Gastrocnemius medialis (tissue), 4 donors: ENCODE measurements around the gene ARVCF. TPM values are rescaled to one million over a fixed set of nuclear protein-coding genes. Genes with fewer than 3 reads are reported as not detected.

Source experiments
- ATAC-seq, 2 donors: fragments of 150-250 bp; one replicate each; pipeline ENCODE4 v1.9.1; 2016
- DNase-seq, 2 donors: peaks; one replicate each; pipeline ENCODE4 v3.0.0-alpha.2; 2019
- H3K27ac ChIP-seq, 4 donors: fragments of 200-600 bp; sonication (generic); 1 replicate in 1 of 4; 2 replicates in 3 of 4; pipeline ENCODE4 v1.5.1; 2016 to 2018; ENCODE audit warnings: mild to moderate bottlenecking in 2 of 4, moderate library complexity in 1 of 4
- H3K27me3 ChIP-seq, 3 donors: fragments of 200-600 bp; sonication (generic) in 2 of 3; 1 replicate in 1 of 3; 2 replicates in 2 of 3; pipeline versions ENCODE4 v1.5.1 to v1.6.0; 2016 to 2019; ENCODE audit warnings: mild to moderate bottlenecking in 1 of 3, moderate library complexity in 1 of 3
- H3K36me3 ChIP-seq, 2 donors: fragments of 200-600 bp; sonication (generic) in 1 of 2; one replicate each; pipeline ENCODE4 v1.5.1; 2017 to 2018
- H3K4me1 ChIP-seq, 2 donors: fragments of 200-600 bp; sonication (generic) in 1 of 2; one replicate each; pipeline ENCODE4 v1.5.1; 2016 to 2017; ENCODE audit warnings: mild to moderate bottlenecking in 2 of 2
- H3K4me3 ChIP-seq, 4 donors: fragments of 200-600 bp; sonication (generic) in 3 of 4; 1 replicate in 1 of 4; 2 replicates in 3 of 4; pipeline ENCODE4 v1.5.1; 2016 to 2019; ENCODE audit warnings: mild to moderate bottlenecking in 2 of 4
- H3K9me3 ChIP-seq, 3 donors: fragments of 200-600 bp; sonication (generic) in 2 of 3; 1 replicate in 1 of 3; 2 replicates in 2 of 3; pipeline ENCODE4 v1.5.1; 2016 to 2019
- POLR2A ChIP-seq, 2 donors: fragments of 450-650 bp; IDR thresholded peaks; one replicate each; pipeline ENCODE4 v1.6.1; 2017; ENCODE audit warnings: antibody characterized with exemption in 2 of 2, mild to moderate bottlenecking in 2 of 2, moderate library complexity in 2 of 2
- in situ Hi-C, 4 donors: fragments of 200-750 bp; cut with MboI; loops; one replicate each; pipeline versions ENCODE4 v1.15.0 to v1.8.0; 2017; ENCODE audit warnings: low sequenced_read_pairs in 4 of 4
- intact Hi-C: fragments of 100-400 bp; cut with DNase I; formaldehyde crosslinking; loops from one replicate; pipeline ENCODE4 v1.15.1; 2023; ENCODE audit warnings: low total_unique reads
- total RNA-seq, 4 donors: library from RNA; depleted of rRNA; stranded (reverse); fragments of >200 nt; gene quantifications; one replicate each; pipeline versions ENCODE4 v1.1.0 to v1.2.3, GENCODE V29; 2016
- TF ChIP-seq, protein P1 (sequence below), 5 experiments: fragments of 450-650 bp in 3 of 5; fragments of 200-600 bp in 2 of 5; sonication (generic) in 2 of 5; IDR thresholded peaks in 4 of 5; conservative IDR thresholded peaks in 1 of 5; 1 replicate in 4 of 5; 2 replicates in 1 of 5; pipeline ENCODE4 v1.5.1; 2016 to 2019; ENCODE audit warnings: antibody characterized with exemption in 5 of 5, mild to moderate bottlenecking in 3 of 5, moderate library complexity in 3 of 5

ARVCF gene, protein sequence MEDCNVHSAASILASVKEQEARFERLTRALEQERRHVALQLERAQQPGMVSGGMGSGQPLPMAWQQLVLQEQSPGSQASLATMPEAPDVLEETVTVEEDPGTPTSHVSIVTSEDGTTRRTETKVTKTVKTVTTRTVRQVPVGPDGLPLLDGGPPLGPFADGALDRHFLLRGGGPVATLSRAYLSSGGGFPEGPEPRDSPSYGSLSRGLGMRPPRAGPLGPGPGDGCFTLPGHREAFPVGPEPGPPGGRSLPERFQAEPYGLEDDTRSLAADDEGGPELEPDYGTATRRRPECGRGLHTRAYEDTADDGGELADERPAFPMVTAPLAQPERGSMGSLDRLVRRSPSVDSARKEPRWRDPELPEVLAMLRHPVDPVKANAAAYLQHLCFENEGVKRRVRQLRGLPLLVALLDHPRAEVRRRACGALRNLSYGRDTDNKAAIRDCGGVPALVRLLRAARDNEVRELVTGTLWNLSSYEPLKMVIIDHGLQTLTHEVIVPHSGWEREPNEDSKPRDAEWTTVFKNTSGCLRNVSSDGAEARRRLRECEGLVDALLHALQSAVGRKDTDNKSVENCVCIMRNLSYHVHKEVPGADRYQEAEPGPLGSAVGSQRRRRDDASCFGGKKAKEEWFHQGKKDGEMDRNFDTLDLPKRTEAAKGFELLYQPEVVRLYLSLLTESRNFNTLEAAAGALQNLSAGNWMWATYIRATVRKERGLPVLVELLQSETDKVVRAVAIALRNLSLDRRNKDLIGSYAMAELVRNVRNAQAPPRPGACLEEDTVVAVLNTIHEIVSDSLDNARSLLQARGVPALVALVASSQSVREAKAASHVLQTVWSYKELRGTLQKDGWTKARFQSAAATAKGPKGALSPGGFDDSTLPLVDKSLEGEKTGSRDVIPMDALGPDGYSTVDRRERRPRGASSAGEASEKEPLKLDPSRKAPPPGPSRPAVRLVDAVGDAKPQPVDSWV
- 10 to 100 TPM in 3 of 4 donors, 1 to 10 TPM in 1; 6.9 to 19.6 (median 18.0) TPM for total RNA-seq

DNA sequence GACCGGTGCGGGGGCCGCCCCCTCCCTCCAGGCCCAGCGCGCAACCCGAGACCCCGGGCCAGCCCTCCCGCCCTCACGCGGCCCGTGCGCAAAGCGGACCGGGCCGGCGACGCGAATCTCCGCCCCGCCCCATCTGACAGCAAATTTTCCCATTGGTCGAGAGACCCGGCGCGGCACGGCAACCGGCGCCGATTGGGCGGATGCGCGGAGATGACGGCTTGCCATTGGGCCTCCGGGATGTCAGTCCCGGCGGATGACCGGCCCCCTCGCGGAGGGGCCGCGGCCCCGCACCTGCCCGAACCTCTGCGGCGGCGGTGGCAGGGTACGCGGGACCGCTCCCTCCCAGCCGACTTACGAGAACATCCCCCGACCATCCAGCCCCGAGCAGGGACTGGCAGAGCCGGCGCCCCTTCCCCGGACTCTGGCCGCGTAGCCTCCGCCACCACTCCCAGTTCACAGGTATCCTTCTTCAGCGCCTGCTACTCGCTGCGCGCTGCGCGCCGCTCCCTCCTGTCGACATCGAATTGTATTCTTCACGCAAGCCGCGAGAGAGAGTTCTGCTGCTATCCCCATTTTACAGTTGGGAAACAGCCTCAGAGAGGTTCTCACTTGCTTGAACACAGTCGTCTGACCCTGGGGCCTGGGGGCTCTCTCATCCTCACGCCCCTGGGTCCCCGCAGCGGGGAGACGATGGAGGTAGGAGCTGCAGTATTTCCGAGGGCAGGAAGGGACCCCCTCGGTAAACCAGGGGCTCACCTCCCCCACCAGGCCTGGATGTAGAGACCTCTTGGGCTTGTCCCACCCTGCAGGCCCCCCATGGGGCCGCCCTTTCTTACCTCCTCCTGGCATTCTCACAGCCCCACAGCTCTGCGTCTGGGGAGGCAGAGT, at the start of gene ARVCF:
Gene ARVCF (minus strand): TSS at position 90 of the 888 bp plus-strand sequence. CDS start 26,029 bp downstream, outside the sequence.
- Histone ChIP-seq H3K4me3 (peak within 1 kb of the TSS; percentile 69 to 88 (median 86)), H3K4me1 (peaks cover 23 to 28% of the 10 kb centered on the region in 2 donors), H3K27me3 (no peaks in the 10 kb centered on the region), H3K9me3 (no peaks in the 10 kb centered on the region), H3K36me3 (no peaks in the 10 kb centered on the region), H3K27ac (peak within 1 kb of the TSS; percentile 75 to 81 (median 78))
- ATAC-seq = peak; percentile 70 to 76
- intact Hi-C loops = loop anchor here (1.0 kb wide), 1 partner anchor 30 kb away; no protein-coding TSS in a partner anchor
- peak; percentile 92 for DNase-seq
- peak; percentile 44 to 70 for TF ChIP-seq POLR2A (IDR thresholded peaks at IDR 0.05)
- TF ChIP-seq, protein P1, sequence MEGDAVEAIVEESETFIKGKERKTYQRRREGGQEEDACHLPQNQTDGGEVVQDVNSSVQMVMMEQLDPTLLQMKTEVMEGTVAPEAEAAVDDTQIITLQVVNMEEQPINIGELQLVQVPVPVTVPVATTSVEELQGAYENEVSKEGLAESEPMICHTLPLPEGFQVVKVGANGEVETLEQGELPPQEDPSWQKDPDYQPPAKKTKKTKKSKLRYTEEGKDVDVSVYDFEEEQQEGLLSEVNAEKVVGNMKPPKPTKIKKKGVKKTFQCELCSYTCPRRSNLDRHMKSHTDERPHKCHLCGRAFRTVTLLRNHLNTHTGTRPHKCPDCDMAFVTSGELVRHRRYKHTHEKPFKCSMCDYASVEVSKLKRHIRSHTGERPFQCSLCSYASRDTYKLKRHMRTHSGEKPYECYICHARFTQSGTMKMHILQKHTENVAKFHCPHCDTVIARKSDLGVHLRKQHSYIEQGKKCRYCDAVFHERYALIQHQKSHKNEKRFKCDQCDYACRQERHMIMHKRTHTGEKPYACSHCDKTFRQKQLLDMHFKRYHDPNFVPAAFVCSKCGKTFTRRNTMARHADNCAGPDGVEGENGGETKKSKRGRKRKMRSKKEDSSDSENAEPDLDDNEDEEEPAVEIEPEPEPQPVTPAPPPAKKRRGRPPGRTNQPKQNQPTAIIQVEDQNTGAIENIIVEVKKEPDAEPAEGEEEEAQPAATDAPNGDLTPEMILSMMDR (IDR thresholded peaks at IDR 0.05 in 4 of 5, conservative IDR thresholded peaks at IDR 0.05 in 1 of 5) = peak in 3 of 5 experiments; percentile 44 to 57 (median 56)
- in situ Hi-C loops = no loop called here

DNA sequence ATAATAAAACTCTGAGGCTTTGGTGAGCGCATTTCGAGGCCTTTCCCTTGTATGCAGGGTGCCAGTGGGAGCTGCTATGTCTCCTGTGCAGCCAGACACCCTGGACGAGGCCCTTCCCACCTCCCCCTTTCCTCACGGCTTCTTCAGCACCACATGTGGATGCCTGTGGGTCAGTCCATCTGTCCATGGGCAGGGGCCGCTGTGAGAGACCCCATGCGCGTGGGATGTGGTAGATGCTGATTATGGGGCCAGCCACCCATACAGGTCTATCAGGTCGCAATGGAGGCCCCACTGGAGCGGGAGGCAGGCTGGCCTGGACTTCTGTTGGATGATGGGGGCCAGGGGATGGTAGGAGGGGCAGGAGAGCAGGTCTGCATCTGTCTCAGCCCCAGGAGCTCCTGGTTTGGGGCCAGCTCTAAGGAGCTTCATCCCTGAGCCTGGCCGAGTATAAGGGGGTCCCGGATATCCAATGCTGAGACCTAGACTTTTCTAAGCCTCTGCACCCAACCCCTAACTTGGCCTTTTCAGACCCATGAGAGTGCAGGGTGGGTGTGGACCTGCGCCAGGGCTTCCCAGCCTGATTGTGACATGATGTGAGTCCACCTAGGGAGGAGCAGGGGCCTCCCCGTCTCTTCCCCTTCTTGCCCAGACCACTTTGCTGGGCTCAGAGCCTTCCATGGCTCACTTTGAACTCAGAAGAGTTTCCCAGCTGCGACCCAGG, 49.4 kb upstream of the ARVCF start:
- Histone ChIP-seq H3K36me3 (peaks cover 0 to 24% of the 10 kb centered on the region in 2 donors), H3K27me3 (no peaks in the 10 kb centered on the region), H3K4me3 (no peak overlapping the region), H3K4me1 (peaks cover 6 to 16% of the 10 kb centered on the region in 2 donors), H3K27ac (no peak overlapping the region), H3K9me3 (no peaks in the 10 kb centered on the region)
- in situ Hi-C loops (no loop called here), intact Hi-C loops (no loop called here)
- TF ChIP-seq POLR2A (IDR thresholded peaks at IDR 0.05) = no peak
- TF ChIP-seq, protein P1 (IDR thresholded peaks at IDR 0.05 in 4 of 5, conservative IDR thresholded peaks at IDR 0.05 in 1 of 5) = no peak
- ATAC-seq = no peak
- DNase-seq = no peak

DNA sequence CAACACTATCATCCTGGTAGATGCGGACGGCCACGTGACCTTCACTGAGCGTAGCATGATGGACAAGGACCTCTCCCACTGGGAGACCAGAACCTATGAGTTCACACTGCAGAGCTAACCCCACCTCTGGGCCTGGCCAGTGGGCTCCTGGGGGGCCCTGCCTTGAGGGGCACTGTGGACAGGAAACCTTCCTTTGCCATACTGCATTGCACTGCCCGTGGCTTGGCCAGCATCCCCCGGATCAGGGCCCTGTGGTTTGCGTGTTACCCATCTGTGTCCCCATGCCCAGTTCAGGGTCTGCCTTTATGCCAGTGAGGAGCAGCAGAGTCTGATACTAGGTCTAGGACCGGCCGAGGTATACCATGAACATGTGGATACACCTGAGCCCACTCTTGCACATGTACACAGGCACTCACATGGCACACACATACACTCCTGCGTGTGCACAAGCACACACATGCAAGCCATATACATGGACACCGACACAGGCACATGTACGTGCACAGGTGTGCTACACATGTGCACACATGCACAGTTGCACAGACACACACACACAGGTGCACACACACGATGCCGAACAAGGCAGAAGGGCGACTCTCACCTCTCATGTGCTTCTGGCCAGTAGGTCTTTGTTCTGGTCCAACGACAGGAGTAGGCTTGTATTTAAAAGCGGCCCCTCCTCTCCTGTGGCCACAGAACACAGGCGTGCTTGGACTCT, 48.1 kb upstream of the ARVCF start:
- intact Hi-C loops = no loop called here
- Histone ChIP-seq H3K4me1 (peaks cover 6 to 16% of the 10 kb centered on the region in 2 donors), H3K27ac (no peak overlapping the region), H3K9me3 (no peaks in the 10 kb centered on the region), H3K4me3 (no peak overlapping the region), H3K27me3 (no peaks in the 10 kb centered on the region), H3K36me3 (peaks cover 0 to 31% of the 10 kb centered on the region in 2 donors)
- DNase-seq (no peak), ATAC-seq (no peak)
- TF ChIP-seq, protein P1 (IDR thresholded peaks at IDR 0.05 in 4 of 5, conservative IDR thresholded peaks at IDR 0.05 in 1 of 5) = no peak
- TF ChIP-seq POLR2A (IDR thresholded peaks at IDR 0.05) = no peak
- in situ Hi-C loops = no loop called here
